Measurements from ENCODE around the gene PRPSAP2. TPM values are rescaled to one million over a fixed set of nuclear protein-coding genes. Genes with fewer than 3 reads are reported as not detected.

PRPSAP2 gene
- total RNA-seq, 1 donor from 2014 or later, result 23.6 TPM

DNA sequence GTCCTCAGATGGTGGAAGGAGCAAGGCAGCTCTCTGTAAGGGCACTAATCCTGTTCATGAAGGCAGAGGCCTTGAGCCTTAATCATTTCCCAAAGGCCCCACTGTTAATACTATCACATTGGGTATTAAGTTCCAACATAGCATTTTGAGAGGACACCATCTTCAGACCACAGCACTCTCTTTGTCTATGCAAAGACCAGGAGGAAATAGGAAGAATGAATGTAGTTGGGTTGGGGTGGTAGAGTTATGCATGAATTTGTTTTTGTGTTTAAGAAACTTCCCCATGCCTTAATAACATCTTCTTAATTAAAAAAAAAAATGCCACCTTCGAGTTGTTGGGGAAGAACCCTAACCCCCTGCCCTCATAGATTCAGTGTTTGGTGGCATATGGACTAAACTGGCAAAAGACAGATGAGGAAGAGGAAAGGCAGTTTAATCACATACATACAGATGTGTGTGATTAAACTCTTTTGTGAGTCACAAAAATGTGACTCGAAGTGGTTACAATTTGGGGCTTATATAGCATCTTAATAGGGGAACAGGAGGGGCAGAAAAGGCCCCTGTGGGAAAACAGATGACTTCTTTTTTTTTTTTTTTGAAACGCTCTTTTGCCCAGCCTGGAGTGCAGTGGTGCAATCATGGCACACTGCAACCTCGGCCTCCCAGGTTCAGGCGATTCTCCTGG lies 59.0 kb downstream of the PRPSAP2 start:
- TF ChIP-seq, protein P1, sequence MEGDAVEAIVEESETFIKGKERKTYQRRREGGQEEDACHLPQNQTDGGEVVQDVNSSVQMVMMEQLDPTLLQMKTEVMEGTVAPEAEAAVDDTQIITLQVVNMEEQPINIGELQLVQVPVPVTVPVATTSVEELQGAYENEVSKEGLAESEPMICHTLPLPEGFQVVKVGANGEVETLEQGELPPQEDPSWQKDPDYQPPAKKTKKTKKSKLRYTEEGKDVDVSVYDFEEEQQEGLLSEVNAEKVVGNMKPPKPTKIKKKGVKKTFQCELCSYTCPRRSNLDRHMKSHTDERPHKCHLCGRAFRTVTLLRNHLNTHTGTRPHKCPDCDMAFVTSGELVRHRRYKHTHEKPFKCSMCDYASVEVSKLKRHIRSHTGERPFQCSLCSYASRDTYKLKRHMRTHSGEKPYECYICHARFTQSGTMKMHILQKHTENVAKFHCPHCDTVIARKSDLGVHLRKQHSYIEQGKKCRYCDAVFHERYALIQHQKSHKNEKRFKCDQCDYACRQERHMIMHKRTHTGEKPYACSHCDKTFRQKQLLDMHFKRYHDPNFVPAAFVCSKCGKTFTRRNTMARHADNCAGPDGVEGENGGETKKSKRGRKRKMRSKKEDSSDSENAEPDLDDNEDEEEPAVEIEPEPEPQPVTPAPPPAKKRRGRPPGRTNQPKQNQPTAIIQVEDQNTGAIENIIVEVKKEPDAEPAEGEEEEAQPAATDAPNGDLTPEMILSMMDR (IDR thresholded peaks at IDR 0.05), result no peak
- ATAC-seq, result no peak
- Histone ChIP-seq H3K4me1 (peaks cover 13% of the 10 kb centered on the region), H3K27ac (no peak overlapping the region), H3K36me3 (peaks cover 40% of the 10 kb centered on the region), H3K27me3 (ENCODE audit: low read depth) (no peaks in the 10 kb centered on the region), H3K9me3 (no peaks in the 10 kb centered on the region), H3K4me3 (no peak overlapping the region)
- intact Hi-C loops (cut with DNase I), result no loop called here
- no peak for DNase-seq

DNA sequence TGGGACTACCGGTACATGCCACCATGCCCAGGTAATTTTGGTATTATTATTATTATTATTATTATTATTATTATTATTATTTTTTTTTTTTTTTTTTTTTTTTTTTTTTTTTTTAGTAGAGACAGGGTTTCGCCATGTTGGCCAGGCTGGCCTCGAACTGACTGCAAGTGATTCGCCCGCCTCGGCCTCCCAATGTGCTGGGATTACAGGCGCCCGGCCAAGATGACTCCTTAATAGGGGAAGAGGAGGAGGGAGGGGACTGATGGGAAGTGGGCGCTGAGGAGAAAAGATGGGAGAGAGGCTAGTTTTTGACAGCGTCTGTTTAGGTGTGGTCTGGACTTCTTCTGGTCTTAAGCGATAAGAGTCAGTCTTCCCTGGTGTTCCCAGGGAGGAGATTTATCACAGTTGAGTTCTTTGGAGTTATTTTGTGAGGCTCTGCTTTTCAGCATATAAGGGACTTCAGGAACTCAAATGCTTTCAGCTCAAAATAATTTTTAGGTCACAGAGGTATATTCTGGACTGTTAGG lies 59.6 kb downstream of the PRPSAP2 start:
- TF ChIP-seq, protein P1 (IDR thresholded peaks at IDR 0.05), result no peak
- peaks cover 19% of the 10 kb centered on the region for H3K4me1 ChIP-seq
- DNase-seq, result no peak
- no peak overlapping the region for H3K4me3 ChIP-seq
- peaks cover 34% of the 10 kb centered on the region for H3K36me3 ChIP-seq
- no peak overlapping the region for H3K27ac ChIP-seq
- no peaks in the 10 kb centered on the region for H3K9me3 ChIP-seq
- intact Hi-C loops (cut with DNase I), result no loop called here
- no peak for ATAC-seq
- H3K27me3 ChIP-seq (ENCODE audit: low read depth), result no peaks in the 10 kb centered on the region

DNA sequence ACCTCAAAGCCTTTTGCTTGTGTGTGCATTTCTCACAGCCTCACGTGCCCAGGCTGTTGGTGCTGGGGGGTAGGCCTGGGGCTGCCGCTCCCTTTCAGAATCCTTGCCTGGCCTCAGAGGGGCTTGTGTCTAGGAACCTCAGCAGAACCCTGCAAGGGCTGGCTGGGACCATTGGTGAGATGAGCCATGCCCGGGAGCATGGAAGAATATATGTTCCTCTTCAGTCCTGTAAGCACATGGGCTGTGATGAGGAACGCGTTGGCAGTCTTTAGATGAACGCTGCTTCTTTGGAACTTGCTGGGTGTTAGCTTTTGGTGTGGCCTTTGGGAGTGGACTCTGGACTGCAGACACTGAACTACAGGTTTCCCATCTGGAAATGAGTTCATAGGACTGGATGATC lies 62.0 kb downstream of the PRPSAP2 start:
- Histone ChIP-seq H3K4me1 (peaks cover 20% of the 10 kb centered on the region), H3K9me3 (no peaks in the 10 kb centered on the region), H3K27me3 (ENCODE audit: low read depth) (no peaks in the 10 kb centered on the region), H3K36me3 (peaks cover 36% of the 10 kb centered on the region), H3K4me3 (no peak overlapping the region), H3K27ac (no peak overlapping the region)
- no peak for ATAC-seq
- intact Hi-C loops (cut with DNase I), result no loop called here
- TF ChIP-seq, protein P1 (IDR thresholded peaks at IDR 0.05), result no peak
- no peak for DNase-seq

DNA sequence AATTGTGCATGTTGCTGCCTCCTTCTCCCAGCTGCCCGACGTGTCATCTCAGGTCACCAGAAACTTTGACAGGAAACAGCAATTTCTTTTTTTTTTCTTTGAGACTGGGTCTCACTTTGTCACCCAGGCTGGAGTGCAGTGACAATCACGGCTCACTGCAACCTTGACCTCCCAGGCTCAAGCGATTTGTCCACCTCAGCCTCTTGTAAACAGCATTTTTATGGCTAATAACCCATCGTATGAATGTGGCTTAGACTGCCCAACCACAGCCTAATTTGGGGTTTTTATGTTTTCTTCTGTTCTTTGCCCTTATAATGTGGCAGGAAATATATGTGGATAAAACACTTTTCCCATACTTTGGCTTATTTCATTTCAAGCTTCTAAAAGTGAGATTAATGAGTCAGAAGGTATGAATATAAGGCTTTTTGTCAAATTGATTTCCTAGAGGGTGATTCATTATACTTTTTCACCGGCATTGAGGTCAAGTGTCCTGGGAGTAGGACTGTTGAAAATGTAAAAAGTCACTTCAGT lies 63.0 kb downstream of the PRPSAP2 start:
- no peaks in the 10 kb centered on the region for H3K27me3 ChIP-seq (ENCODE audit: low read depth)
- ATAC-seq, result peak in 1 of 2 donors; percentile 64

DNA sequence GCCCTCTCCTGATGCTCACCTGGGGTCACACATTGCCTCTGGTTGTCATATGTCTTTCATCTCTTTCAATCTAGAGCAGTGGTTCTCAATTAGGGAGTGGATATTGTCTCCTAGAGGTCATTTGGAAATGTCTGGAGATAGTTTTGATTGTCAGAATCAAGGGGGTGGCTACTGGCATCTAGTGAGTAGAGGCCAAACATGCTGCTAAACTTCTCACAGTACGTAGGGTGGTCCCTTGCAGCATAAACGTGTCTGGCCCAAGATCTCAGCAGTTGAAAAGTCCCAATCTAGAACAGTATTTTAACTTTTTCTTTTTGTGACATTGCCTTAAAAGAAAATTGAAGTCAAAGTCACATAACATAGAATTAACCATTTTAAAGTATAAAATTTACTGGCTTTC lies 63.6 kb downstream of the PRPSAP2 start:
- Histone ChIP-seq H3K27me3 (ENCODE audit: low read depth) (no peaks in the 10 kb centered on the region), H3K9me3 (no peaks in the 10 kb centered on the region), H3K4me1 (peaks cover 20% of the 10 kb centered on the region), H3K36me3 (peaks cover 25% of the 10 kb centered on the region), H3K4me3 (no peak overlapping the region), H3K27ac (no peak overlapping the region)
- intact Hi-C loops (cut with DNase I), result no loop called here
- ATAC-seq (no peak), DNase-seq (no peak)
- TF ChIP-seq, protein P1 (IDR thresholded peaks at IDR 0.05), result no peak

More for the DNA sequence above, 63.0 kb downstream of the PRPSAP2 start:
- DNase-seq, result no peak
- intact Hi-C loops (cut with DNase I), result no loop called here
- H3K4me1 ChIP-seq, result peaks cover 20% of the 10 kb centered on the region
- no peak overlapping the region for H3K27ac ChIP-seq
- TF ChIP-seq, protein P1 (IDR thresholded peaks at IDR 0.05), result no peak
- no peaks in the 10 kb centered on the region for H3K9me3 ChIP-seq
- no peak overlapping the region for H3K4me3 ChIP-seq
- H3K36me3 ChIP-seq, result peaks cover 29% of the 10 kb centered on the region
